Activated CD8-positive, alpha-beta memory T cell treated with anti-CD3 and anti-CD28 coated beads, Interleukin-2, amount 50 U/mL, for 48 hours (primary cell): ENCODE data around the gene NACC2.
A peak's percentile ranks its signal among the peaks of the same experiment; 100 is the strongest.

ENCODE experiments used
- DNase-seq: peaks from one replicate; pipeline ENCODE4 v3.0.0-alpha.2; 2020

The NACC2 gene

GRCh38 chr9:136020206-136020605 is 74.9 kb downstream of the NACC2 start:
- DNase-seq, result no peak

GRCh38 chr9:136019681-136020060 is 75.4 kb downstream of the NACC2 start:
- no peak for DNase-seq

GRCh38 chr9:136019041-136019680 is 75.9 kb downstream of the NACC2 start:
- no peak for DNase-seq

GRCh38 chr9:136018257-136019031 is 76.6 kb downstream of the NACC2 start:
- DNase-seq, result no peak

- DNase-seq, result no peak
Observed at GRCh38 chr9:136017289-136018190, 77.5 kb downstream of the NACC2 start.

GRCh38 chr9:136016572-136017288 is 78.4 kb downstream of the NACC2 start:
- DNase-seq, result no peak

GRCh38 chr9:136015656-136016571 is 79.2 kb downstream of the NACC2 start:
- peak; percentile 38 for DNase-seq

- DNase-seq, result peak; percentile 38
Observed at GRCh38 chr9:136014924-136015633, 80.0 kb downstream of the NACC2 start.

- DNase-seq, result no peak
Observed at GRCh38 chr9:136014147-136014923, 80.8 kb downstream of the NACC2 start.

GRCh38 chr9:136013524-136014034 is 81.5 kb downstream of the NACC2 start:
- DNase-seq, result no peak

GRCh38 chr9:136013116-136013515 is 82.0 kb downstream of the NACC2 start:
- no peak for DNase-seq

- no peak for DNase-seq
Observed at GRCh38 chr9:136012651-136013050, 82.4 kb downstream of the NACC2 start.

- DNase-seq, result no peak
Observed at GRCh38 chr9:136011703-136012496, 83.2 kb downstream of the NACC2 start.

- no peak for DNase-seq
Observed at GRCh38 chr9:136011376-136011702, 83.8 kb downstream of the NACC2 start.

GRCh38 chr9:136010615-136011361 is 84.3 kb downstream of the NACC2 start:
- DNase-seq, result no peak

GRCh38 chr9:136010176-136010575 is 84.9 kb downstream of the NACC2 start:
- DNase-seq, result no peak

- no peak for DNase-seq
Observed at GRCh38 chr9:136009516-136009915, 85.6 kb downstream of the NACC2 start.

- DNase-seq, result no peak
Observed at GRCh38 chr9:136008693-136008997, 86.4 kb downstream of the NACC2 start.
